DND-41 (cell line): Measurements from ENCODE around the gene AGR3.

Experiments
- ATAC-seq: fragments of 200-7000 bp; cut with Tn5 transposase; 3 replicates; pipeline ENCODE4 v1.9.1; 2021; ENCODE audit warnings: low read depth; ENCODE audit not compliant: insufficient read depth
- DNase-seq: peaks from one replicate; pipeline ENCODE4 v3.0.0-alpha.2; 2020
- H2AFZ ChIP-seq: 2 replicates; pipeline ENCODE4 v1.6.0; 2012; ENCODE audit warnings: low read depth, low read length
- H3K27ac ChIP-seq: 2 replicates; pipeline ENCODE4 v1.5.1; 2012; ENCODE audit warnings: low read length, inconsistent platforms
- H3K27me3 ChIP-seq: fragments of 200-600 bp; sonication (generic); 2 replicates; pipeline ENCODE4 v1.6.0; 2012; ENCODE audit warnings: low read length, mild to moderate bottlenecking, inconsistent platforms; ENCODE audit not compliant: insufficient read depth, poor library complexity
- H3K36me3 ChIP-seq: 2 replicates; pipeline ENCODE4 v1.5.1; 2012; ENCODE audit warnings: low read length, inconsistent platforms; ENCODE audit not compliant: insufficient read depth
- H3K4me1 ChIP-seq: 2 replicates; pipeline ENCODE4 v1.5.1; 2012; ENCODE audit warnings: mild to moderate bottlenecking, low read length; ENCODE audit not compliant: insufficient read depth
- H3K4me2 ChIP-seq: 2 replicates; pipeline ENCODE4 v1.6.0; 2012; ENCODE audit warnings: mild to moderate bottlenecking, moderate library complexity, low read length, inconsistent platforms; ENCODE audit not compliant: insufficient read depth
- H3K4me3 ChIP-seq, 2 experiments: fragments of 200-600 bp in 1 of 2; shearing (Covaris generic) in 1 of 2; 2 replicates each; pipeline ENCODE4 v1.5.1; 2012 to 2016; ENCODE audit warnings: inconsistent platforms in 2 of 2, low read length in 2 of 2, mild to moderate bottlenecking in 2 of 2, low read depth in 1 of 2, moderate library complexity in 1 of 2
- H3K79me2 ChIP-seq: 2 replicates; pipeline ENCODE4 v1.6.0; 2012; ENCODE audit warnings: low read length, inconsistent platforms; ENCODE audit not compliant: insufficient read depth
- H3K9ac ChIP-seq: 2 replicates; pipeline ENCODE4 v1.6.0; 2012; ENCODE audit warnings: low read depth, mild to moderate bottlenecking, inconsistent platforms, low read length, moderate library complexity
- H3K9me3 ChIP-seq: 2 replicates; pipeline ENCODE4 v1.5.1; 2012; ENCODE audit warnings: low read length, moderate library complexity, mild to moderate bottlenecking, inconsistent platforms; ENCODE audit not compliant: insufficient read depth, severe bottlenecking
- H4K20me1 ChIP-seq: 2 replicates; pipeline ENCODE4 v1.6.0; 2012; ENCODE audit warnings: low read length; ENCODE audit not compliant: insufficient read depth
- EZH2 ChIP-seq: IDR thresholded peaks from 3 replicates; pipeline ENCODE4 v1.6.1; 2012; ENCODE audit warnings: borderline replicate concordance, low read depth, mild to moderate bottlenecking, moderate library complexity, low read length, inconsistent platforms; ENCODE audit not compliant: severe bottlenecking
- TF ChIP-seq, protein P1 (sequence below): IDR thresholded peaks from 2 replicates; pipeline ENCODE4 v1.5.1; 2012; ENCODE audit warnings: borderline replicate concordance, low read length, moderate library complexity, mild to moderate bottlenecking; ENCODE audit not compliant: poor library complexity, severe bottlenecking; ENCODE audit errors: extremely low read depth

Gene AGR3

DNA sequence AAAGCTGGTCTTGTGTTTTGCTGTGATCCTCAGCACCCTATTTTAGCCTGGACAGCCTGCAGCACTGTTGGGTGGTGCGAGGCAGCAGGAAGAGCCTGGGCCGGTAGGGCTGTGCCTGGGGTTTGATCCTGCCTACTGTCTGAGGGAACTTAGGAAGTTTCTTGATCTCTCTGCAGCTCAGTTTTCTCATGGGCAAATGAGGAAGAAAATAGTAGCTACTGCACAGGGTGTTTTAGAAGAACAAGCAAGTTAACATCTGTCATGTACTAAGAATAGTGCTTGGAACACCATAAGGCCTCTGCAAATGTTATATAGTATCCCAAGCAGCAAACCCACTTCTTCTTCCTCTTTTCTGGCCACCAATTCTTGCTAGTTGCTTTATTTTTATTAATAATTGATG is 65.0 kb downstream of the AGR3 start:
- no peak for ATAC-seq

DNA sequence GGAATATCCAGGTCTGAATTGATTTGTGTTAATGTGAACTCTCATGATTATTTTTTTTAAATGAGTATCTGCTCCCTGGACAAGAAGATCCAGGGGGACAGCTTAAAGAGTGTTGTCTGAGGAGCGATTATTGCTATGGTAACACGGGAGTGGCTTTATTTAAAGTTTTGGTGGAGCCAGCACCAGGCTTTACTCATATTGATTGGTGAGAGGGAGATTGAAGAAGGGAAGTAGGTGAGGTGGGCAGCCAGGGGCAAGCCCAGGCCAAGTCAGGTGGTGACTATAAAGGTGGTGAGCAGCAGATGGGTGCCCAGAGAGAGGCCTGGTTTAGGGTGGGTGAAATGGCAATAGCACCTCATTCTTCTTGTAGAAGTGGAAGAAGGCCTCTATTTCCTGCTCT is 66.8 kb downstream of the AGR3 start:
- H2AFZ ChIP-seq = no peak overlapping the region
- H3K9me3 ChIP-seq = no peaks in the 10 kb centered on the region
- DNase-seq (no peak), ATAC-seq (no peak)
- no peak overlapping the region for H3K4me2 ChIP-seq
- no peaks in the 10 kb centered on the region for H4K20me1 ChIP-seq
- no peaks in the 10 kb centered on the region for H3K27me3 ChIP-seq
- no peaks in the 10 kb centered on the region for H3K79me2 ChIP-seq
- TF ChIP-seq, protein P1, sequence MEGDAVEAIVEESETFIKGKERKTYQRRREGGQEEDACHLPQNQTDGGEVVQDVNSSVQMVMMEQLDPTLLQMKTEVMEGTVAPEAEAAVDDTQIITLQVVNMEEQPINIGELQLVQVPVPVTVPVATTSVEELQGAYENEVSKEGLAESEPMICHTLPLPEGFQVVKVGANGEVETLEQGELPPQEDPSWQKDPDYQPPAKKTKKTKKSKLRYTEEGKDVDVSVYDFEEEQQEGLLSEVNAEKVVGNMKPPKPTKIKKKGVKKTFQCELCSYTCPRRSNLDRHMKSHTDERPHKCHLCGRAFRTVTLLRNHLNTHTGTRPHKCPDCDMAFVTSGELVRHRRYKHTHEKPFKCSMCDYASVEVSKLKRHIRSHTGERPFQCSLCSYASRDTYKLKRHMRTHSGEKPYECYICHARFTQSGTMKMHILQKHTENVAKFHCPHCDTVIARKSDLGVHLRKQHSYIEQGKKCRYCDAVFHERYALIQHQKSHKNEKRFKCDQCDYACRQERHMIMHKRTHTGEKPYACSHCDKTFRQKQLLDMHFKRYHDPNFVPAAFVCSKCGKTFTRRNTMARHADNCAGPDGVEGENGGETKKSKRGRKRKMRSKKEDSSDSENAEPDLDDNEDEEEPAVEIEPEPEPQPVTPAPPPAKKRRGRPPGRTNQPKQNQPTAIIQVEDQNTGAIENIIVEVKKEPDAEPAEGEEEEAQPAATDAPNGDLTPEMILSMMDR = no peak
- no peak for TF ChIP-seq EZH2
- no peak overlapping the region for H3K27ac ChIP-seq
- H3K36me3 ChIP-seq = no peaks in the 10 kb centered on the region
- H3K4me3 ChIP-seq = no peak overlapping the region
- no peak overlapping the region for H3K9ac ChIP-seq
- H3K4me1 ChIP-seq = no peaks in the 10 kb centered on the region

More for the DNA sequence above, 65.0 kb downstream of the AGR3 start:
- Histone ChIP-seq H3K9me3 (no peaks in the 10 kb centered on the region), H3K79me2 (no peaks in the 10 kb centered on the region), H3K27me3 (no peaks in the 10 kb centered on the region), H3K27ac (no peak overlapping the region), H3K9ac (no peak overlapping the region), H3K4me1 (no peaks in the 10 kb centered on the region), H2AFZ (no peak overlapping the region), H3K4me3 (no peak overlapping the region), H4K20me1 (no peaks in the 10 kb centered on the region), H3K36me3 (no peaks in the 10 kb centered on the region), H3K4me2 (no peak overlapping the region)
- TF ChIP-seq, protein P1 = no peak
- no peak for TF ChIP-seq EZH2
- DNase-seq = no peak

DNA sequence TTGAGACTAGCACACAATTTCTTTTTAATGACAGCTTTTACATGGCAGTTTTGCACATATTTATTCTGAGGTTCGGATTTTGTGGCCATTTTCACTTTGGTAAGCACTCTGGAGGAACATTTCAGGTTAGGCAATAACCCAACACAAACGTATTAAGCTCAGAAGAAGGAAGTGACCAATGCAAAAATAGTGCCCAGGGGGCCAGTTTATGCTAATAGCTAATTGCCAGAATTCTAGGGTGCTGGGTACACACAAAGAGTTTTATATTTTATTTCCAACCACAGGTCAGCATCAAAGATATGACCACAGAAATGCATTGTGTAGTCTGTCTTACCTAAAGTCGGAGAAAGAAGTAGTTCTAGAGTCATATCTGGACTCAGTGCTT is 68.6 kb downstream of the AGR3 start:
- no peak overlapping the region for H2AFZ ChIP-seq
- H3K9ac ChIP-seq = no peak overlapping the region
- no peak overlapping the region for H3K4me3 ChIP-seq
- no peaks in the 10 kb centered on the region for H3K9me3 ChIP-seq
- no peaks in the 10 kb centered on the region for H3K4me1 ChIP-seq
- TF ChIP-seq EZH2 = no peak
- TF ChIP-seq, protein P1 = no peak
- ATAC-seq (no peak), DNase-seq (no peak)
- H3K36me3 ChIP-seq = no peaks in the 10 kb centered on the region
- no peak overlapping the region for H3K27ac ChIP-seq
- H3K27me3 ChIP-seq = no peaks in the 10 kb centered on the region
- H3K4me2 ChIP-seq = no peak overlapping the region
- no peaks in the 10 kb centered on the region for H4K20me1 ChIP-seq
- H3K79me2 ChIP-seq = no peaks in the 10 kb centered on the region
